ENCODE measurements around the gene CNGA3.

The CNGA3 gene

GRCh38 chr2:98329549-98329948, 16.7 kb upstream of the CNGA3 start:
- no peak for DNase-seq

GRCh38 chr2:98332989-98333388, 13.3 kb upstream of the CNGA3 start:
- DNase-seq: no peak

- DNase-seq: no peak
Measured at GRCh38 chr2:98333922-98334321, 12.3 kb upstream of the CNGA3 start.

GRCh38 chr2:98334439-98335078, 11.7 kb upstream of the CNGA3 start:
- no peak for DNase-seq

- DNase-seq: no peak
Measured at GRCh38 chr2:98335271-98335670, 11.0 kb upstream of the CNGA3 start.

- DNase-seq: no peak
Measured at GRCh38 chr2:98341241-98341640, 5.0 kb upstream of the CNGA3 start.

GRCh38 chr2:98343285-98343684, 3.0 kb upstream of the CNGA3 start:
- DNase-seq: no peak

GRCh38 chr2:98347298-98348065, 1.2 kb downstream of the CNGA3 start:
- DNase-seq: no peak

GRCh38 chr2:98348066-98348561, 1.9 kb downstream of the CNGA3 start:
- no peak for DNase-seq

- DNase-seq: no peak
Measured at GRCh38 chr2:98350411-98350810, 4.2 kb downstream of the CNGA3 start.

- DNase-seq: no peak
Measured at GRCh38 chr2:98355881-98356280, 9.6 kb downstream of the CNGA3 start.

- no peak for DNase-seq
Measured at GRCh38 chr2:98356729-98357128, 10.5 kb downstream of the CNGA3 start.

GRCh38 chr2:98357849-98358248, 11.6 kb downstream of the CNGA3 start:
- no peak for DNase-seq

GRCh38 chr2:98359986-98360385, 13.7 kb downstream of the CNGA3 start:
- DNase-seq: no peak

- no peak for DNase-seq
Measured at GRCh38 chr2:98367721-98368120, 21.5 kb downstream of the CNGA3 start.

GRCh38 chr2:98369710-98370239, 23.5 kb downstream of the CNGA3 start:
- DNase-seq: no peak

GRCh38 chr2:98372121-98372520, 25.9 kb downstream of the CNGA3 start:
- DNase-seq: no peak

- DNase-seq: no peak
Measured at GRCh38 chr2:98372579-98372978, 26.3 kb downstream of the CNGA3 start.

- DNase-seq: no peak
Measured at GRCh38 chr2:98374286-98374685, 28.0 kb downstream of the CNGA3 start.

- DNase-seq: no peak
Measured at GRCh38 chr2:98374958-98375570, 28.8 kb downstream of the CNGA3 start.

- DNase-seq: no peak
Measured at GRCh38 chr2:98376301-98376910, 30.1 kb downstream of the CNGA3 start.

- no peak for DNase-seq
Measured at GRCh38 chr2:98376996-98377395, 30.7 kb downstream of the CNGA3 start.

GRCh38 chr2:98377544-98377943, 31.3 kb downstream of the CNGA3 start:
- no peak for DNase-seq
